HEK293 (cell line): ENCODE results near the gene ATP10A.

ENCODE experiments used
- CTCF ChIA-PET: fragments of 350-600 bp; formaldehyde crosslinking; extraction: SDS; loops from one replicate; lab custom pipeline; 2021; ENCODE audit warnings: antibody characterized with exemption; lab: Yijun Ruan, JAX
- POLR2A ChIA-PET: fragments of 300-600 bp; formaldehyde crosslinking; extraction: SDS; loops from one replicate; lab custom pipeline; 2020; ENCODE audit warnings: antibody characterized with exemption, inconsistent platforms; lab: Yijun Ruan, JAX
- H3K27ac ChIP-seq: fragments of 200-500 bp; sonication (Bioruptor generic); 2 replicates; pipeline ENCODE4 v1.5.1; 2014; ENCODE audit warnings: low read depth, low read length, control low read depth, inconsistent platforms; ENCODE audit errors: extremely low read depth
- H3K36me3 ChIP-seq, 2 experiments: fragments of 200-500 bp in 1 of 2; sonication (Bioruptor generic) in 1 of 2; 1 replicate in 1 of 2; 2 replicates in 1 of 2; pipeline ENCODE4 v1.5.1; 2014 to 2017; ENCODE audit warnings: inconsistent platforms in 2 of 2, low read length in 2 of 2; ENCODE audit not compliant: control insufficient read depth in 2 of 2, insufficient read depth in 1 of 2
- H3K4me1 ChIP-seq: fragments of 200-500 bp; sonication (Bioruptor generic); 2 replicates; pipeline ENCODE4 v1.5.1; 2014; ENCODE audit warnings: mild to moderate bottlenecking, low read length, inconsistent platforms; ENCODE audit not compliant: control insufficient read depth, insufficient read depth
- H3K4me3 ChIP-seq: 2 replicates; pipeline ENCODE4 v1.5.1; 2011; ENCODE audit warnings: low read depth, mild to moderate bottlenecking, control low read depth, low read length, moderate library complexity
- H3K9me3 ChIP-seq: fragments of 200-500 bp; sonication (Bioruptor generic); 2 replicates; pipeline ENCODE4 v1.5.1; 2014; ENCODE audit warnings: low read depth, low read length, inconsistent platforms; ENCODE audit not compliant: control insufficient read depth, insufficient read depth
- GLI2 ChIP-seq: fragments of 450-650 bp; formaldehyde crosslinking; IDR thresholded peaks from 2 replicates; pipeline ENCODE4; 2017; ENCODE audit warnings: missing biosample characterization, missing genetic modification characterization, low read depth, borderline replicate concordance
- KLF10 ChIP-seq: fragments of 450-650 bp; IDR thresholded peaks from 2 replicates; pipeline ENCODE4 v1.5.1; 2018; ENCODE audit warnings: missing biosample characterization, mild to moderate bottlenecking, missing genetic modification characterization
- KLF16 ChIP-seq: fragments of 450-650 bp; formaldehyde crosslinking; IDR thresholded peaks from 2 replicates; pipeline ENCODE4 v1.5.1; 2017; ENCODE audit warnings: missing biosample characterization, missing genetic modification characterization
- SCRT2 ChIP-seq: fragments of 450-650 bp; formaldehyde crosslinking; IDR thresholded peaks from 2 replicates; pipeline ENCODE4 v1.5.1; 2016; ENCODE audit warnings: missing biosample characterization, missing genetic modification characterization
- SP7 ChIP-seq: fragments of 450-650 bp; formaldehyde crosslinking; IDR thresholded peaks from 2 replicates; pipeline ENCODE4 v1.5.1; 2016; ENCODE audit warnings: missing biosample characterization, missing genetic modification characterization
- ZBTB48 ChIP-seq: fragments of 450-650 bp; formaldehyde crosslinking; IDR thresholded peaks from 2 replicates; pipeline ENCODE4 v1.5.1; 2016; ENCODE audit warnings: missing biosample characterization, missing genetic modification characterization
- ZNF140 ChIP-seq: fragments of 450-650 bp; formaldehyde crosslinking; IDR thresholded peaks from 2 replicates; pipeline ENCODE4 v1.5.1; 2016; ENCODE audit warnings: missing biosample characterization, missing genetic modification characterization
- ZNF202 ChIP-seq: fragments of 450-650 bp; formaldehyde crosslinking; IDR thresholded peaks from 2 replicates; pipeline ENCODE4 v1.5.1; 2016; ENCODE audit warnings: missing biosample characterization, missing genetic modification characterization, borderline replicate concordance
- ZNF221 ChIP-seq: fragments of 450-650 bp; formaldehyde crosslinking; IDR thresholded peaks from 2 replicates; pipeline ENCODE4 v1.5.1; 2017; ENCODE audit warnings: missing biosample characterization, missing genetic modification characterization, borderline replicate concordance
- ZNF391 ChIP-seq: fragments of 450-650 bp; formaldehyde crosslinking; IDR thresholded peaks from 2 replicates; pipeline ENCODE4 v1.5.1; 2016; ENCODE audit warnings: low read depth, missing biosample characterization, missing genetic modification characterization, borderline replicate concordance
- ZNF48 ChIP-seq: fragments of 450-650 bp; formaldehyde crosslinking; IDR thresholded peaks from 2 replicates; pipeline ENCODE4 v1.5.1; 2016; ENCODE audit warnings: missing biosample characterization, missing genetic modification characterization
- ZNF514 ChIP-seq: fragments of 450-650 bp; formaldehyde crosslinking; IDR thresholded peaks from 2 replicates; pipeline ENCODE4 v1.5.1; 2016; ENCODE audit warnings: missing biosample characterization, missing genetic modification characterization
- ZNF626 ChIP-seq: fragments of 450-650 bp; sonication (Bioruptor Pico); formaldehyde crosslinking; IDR thresholded peaks from 2 replicates; pipeline ENCODE4 v1.5.1; 2018; ENCODE audit warnings: missing biosample characterization, missing genetic modification characterization, inconsistent platforms
- ZNF670 ChIP-seq: fragments of 450-650 bp; formaldehyde crosslinking; IDR thresholded peaks from 2 replicates; pipeline ENCODE4 v1.5.1; 2016; ENCODE audit warnings: missing biosample characterization, missing genetic modification characterization, low read depth
- ZNF707 ChIP-seq: fragments of 450-650 bp; formaldehyde crosslinking; IDR thresholded peaks from 2 replicates; pipeline ENCODE4 v1.5.1; 2016; ENCODE audit warnings: missing biosample characterization, missing genetic modification characterization
- ZXDB ChIP-seq: fragments of 450-650 bp; formaldehyde crosslinking; IDR thresholded peaks from 2 replicates; pipeline ENCODE4 v1.5.1; 2016; ENCODE audit warnings: missing biosample characterization, missing genetic modification characterization
- TF ChIP-seq, protein P1 (sequence below): fragments of 450-650 bp; formaldehyde crosslinking; IDR thresholded peaks from 2 replicates; pipeline ENCODE4 v1.5.1; 2016; ENCODE audit warnings: missing biosample characterization, missing genetic modification characterization
- TF ChIP-seq, protein P2 (sequence below): fragments of 450-650 bp; formaldehyde crosslinking; IDR thresholded peaks from 2 replicates; pipeline ENCODE4 v1.5.1; 2017; ENCODE audit warnings: missing biosample characterization, missing genetic modification characterization
- TF ChIP-seq, protein P3 (sequence below): fragments of 450-650 bp; formaldehyde crosslinking; IDR thresholded peaks from 2 replicates; pipeline ENCODE4 v1.5.0; 2017; ENCODE audit warnings: missing biosample characterization, missing genetic modification characterization, borderline replicate concordance
- TF ChIP-seq, protein P4 (sequence below): fragments of 450-650 bp; formaldehyde crosslinking; IDR thresholded peaks from 2 replicates; pipeline ENCODE4 v1.5.1; 2016; ENCODE audit warnings: missing biosample characterization, missing genetic modification characterization, low read depth
- TF ChIP-seq, protein P5 (sequence below): fragments of 450-650 bp; formaldehyde crosslinking; IDR thresholded peaks from 2 replicates; pipeline ENCODE4 v1.5.1; 2017; ENCODE audit warnings: missing biosample characterization, missing genetic modification characterization
- TF ChIP-seq, protein P6 (sequence below): fragments of 450-650 bp; formaldehyde crosslinking; IDR thresholded peaks from 2 replicates; pipeline ENCODE4 v1.5.1; 2016; ENCODE audit warnings: missing biosample characterization, missing genetic modification characterization, low read depth
- TF ChIP-seq, protein P7 (sequence below): fragments of 450-650 bp; formaldehyde crosslinking; IDR thresholded peaks from 2 replicates; pipeline ENCODE4 v1.5.1; 2016; ENCODE audit warnings: missing biosample characterization, missing genetic modification characterization

ATP10A gene

DNA sequence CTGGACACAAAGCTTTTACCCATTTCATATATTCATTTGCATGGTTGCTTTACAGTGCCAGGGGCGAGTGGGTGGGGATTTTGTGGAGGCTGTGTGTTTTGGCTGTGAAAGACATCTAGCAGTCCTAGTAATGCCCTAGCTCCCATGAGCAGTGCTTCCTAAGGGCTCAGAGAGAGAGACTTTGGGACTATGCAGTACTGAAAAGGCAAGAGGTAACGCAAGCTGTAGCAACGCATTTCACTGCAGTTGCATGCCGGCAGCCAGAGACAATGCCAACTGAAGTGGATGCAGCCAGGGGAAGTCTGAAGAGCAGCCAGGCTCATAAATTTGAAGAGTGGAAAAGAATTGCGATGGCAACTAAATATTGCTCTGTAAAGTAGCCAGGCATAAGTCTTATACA is 27.4 kb upstream of the ATP10A start:
- POLR2A ChIA-PET: no interaction called here
- no peak overlapping the region for H3K4me3 ChIP-seq
- TF ChIP-seq ZXDB (tag by site-specific recombination): no peak
- no peak for TF ChIP-seq ZNF391 (tag by site-specific recombination)
- TF ChIP-seq, protein P1, sequence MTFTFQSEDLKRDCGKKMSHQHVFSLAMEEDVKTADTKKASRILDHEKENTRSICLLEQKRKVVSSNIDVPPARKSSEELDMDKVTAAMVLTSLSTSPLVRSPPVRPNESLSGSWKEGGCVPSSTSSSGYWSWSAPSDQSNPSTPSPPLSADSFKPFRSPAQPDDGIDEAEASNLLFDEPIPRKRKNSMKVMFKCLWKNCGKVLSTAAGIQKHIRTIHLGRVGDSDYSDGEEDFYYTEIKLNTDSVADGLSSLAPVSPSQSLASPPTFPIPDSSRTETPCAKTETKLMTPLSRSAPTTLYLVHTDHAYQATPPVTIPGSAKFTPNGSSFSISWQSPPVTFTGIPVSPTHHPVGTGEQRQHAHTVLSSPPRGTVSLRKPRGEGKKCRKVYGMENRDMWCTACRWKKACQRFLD (tag by site-specific recombination): no peak
- TF ChIP-seq SP7: no peak
- no peak for TF ChIP-seq ZNF707 (tag by site-specific recombination)
- TF ChIP-seq ZNF140 (tag by site-specific recombination): no peak
- no peak for TF ChIP-seq KLF16 (tag by site-specific recombination)
- TF ChIP-seq, protein P2, sequence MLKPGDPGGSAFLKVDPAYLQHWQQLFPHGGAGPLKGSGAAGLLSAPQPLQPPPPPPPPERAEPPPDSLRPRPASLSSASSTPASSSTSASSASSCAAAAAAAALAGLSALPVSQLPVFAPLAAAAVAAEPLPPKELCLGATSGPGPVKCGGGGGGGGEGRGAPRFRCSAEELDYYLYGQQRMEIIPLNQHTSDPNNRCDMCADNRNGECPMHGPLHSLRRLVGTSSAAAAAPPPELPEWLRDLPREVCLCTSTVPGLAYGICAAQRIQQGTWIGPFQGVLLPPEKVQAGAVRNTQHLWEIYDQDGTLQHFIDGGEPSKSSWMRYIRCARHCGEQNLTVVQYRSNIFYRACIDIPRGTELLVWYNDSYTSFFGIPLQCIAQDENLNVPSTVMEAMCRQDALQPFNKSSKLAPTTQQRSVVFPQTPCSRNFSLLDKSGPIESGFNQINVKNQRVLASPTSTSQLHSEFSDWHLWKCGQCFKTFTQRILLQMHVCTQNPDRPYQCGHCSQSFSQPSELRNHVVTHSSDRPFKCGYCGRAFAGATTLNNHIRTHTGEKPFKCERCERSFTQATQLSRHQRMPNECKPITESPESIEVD (tag by site-specific recombination): no peak
- TF ChIP-seq, protein P3, sequence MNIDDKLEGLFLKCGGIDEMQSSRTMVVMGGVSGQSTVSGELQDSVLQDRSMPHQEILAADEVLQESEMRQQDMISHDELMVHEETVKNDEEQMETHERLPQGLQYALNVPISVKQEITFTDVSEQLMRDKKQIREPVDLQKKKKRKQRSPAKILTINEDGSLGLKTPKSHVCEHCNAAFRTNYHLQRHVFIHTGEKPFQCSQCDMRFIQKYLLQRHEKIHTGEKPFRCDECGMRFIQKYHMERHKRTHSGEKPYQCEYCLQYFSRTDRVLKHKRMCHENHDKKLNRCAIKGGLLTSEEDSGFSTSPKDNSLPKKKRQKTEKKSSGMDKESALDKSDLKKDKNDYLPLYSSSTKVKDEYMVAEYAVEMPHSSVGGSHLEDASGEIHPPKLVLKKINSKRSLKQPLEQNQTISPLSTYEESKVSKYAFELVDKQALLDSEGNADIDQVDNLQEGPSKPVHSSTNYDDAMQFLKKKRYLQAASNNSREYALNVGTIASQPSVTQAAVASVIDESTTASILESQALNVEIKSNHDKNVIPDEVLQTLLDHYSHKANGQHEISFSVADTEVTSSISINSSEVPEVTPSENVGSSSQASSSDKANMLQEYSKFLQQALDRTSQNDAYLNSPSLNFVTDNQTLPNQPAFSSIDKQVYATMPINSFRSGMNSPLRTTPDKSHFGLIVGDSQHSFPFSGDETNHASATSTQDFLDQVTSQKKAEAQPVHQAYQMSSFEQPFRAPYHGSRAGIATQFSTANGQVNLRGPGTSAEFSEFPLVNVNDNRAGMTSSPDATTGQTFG (tag by site-specific recombination): no peak
- no peak for TF ChIP-seq KLF10
- H3K9me3 ChIP-seq: no peaks in the 10 kb centered on the region
- CTCF ChIA-PET: no interaction called here
- H3K36me3 ChIP-seq: no peaks in the 10 kb centered on the region
- H3K27ac ChIP-seq: no peak overlapping the region
- H3K4me1 ChIP-seq: no peaks in the 10 kb centered on the region

DNA sequence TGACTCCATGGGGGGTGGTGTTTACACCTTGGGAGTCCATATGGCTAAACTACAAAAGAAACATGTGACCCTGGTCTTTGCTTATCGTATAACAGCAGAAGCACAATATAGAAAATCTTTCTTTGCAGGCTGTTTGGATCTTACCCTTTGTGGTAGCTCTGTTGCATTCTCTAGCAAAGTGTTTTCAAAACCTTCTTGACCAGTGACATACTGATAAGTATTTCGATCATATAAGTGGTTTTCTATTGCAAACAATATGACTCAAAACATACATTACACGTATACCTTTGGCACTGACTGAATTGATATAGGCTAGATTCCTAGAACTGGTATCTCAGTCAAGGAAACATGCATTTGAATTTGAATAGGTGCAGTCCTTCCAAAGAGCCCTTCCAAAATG is 24.7 kb upstream of the ATP10A start:
- ChIA-PET CTCF (no interaction called here), POLR2A (no interaction called here)
- no peaks in the 10 kb centered on the region for H3K9me3 ChIP-seq
- H3K4me3 ChIP-seq: no peak overlapping the region
- H3K27ac ChIP-seq: no peak overlapping the region
- no peaks in the 10 kb centered on the region for H3K4me1 ChIP-seq
- H3K36me3 ChIP-seq: no peaks in the 10 kb centered on the region
- no peak for TF ChIP-seq GLI2
- no peak for TF ChIP-seq ZNF626 (tag by site-specific recombination)
- no peak for TF ChIP-seq ZNF202
- TF ChIP-seq ZNF48: no peak
- no peak for TF ChIP-seq ZNF514 (tag by site-specific recombination)
- TF ChIP-seq ZNF670 (tag by site-specific recombination): no peak
- TF ChIP-seq, protein P4, sequence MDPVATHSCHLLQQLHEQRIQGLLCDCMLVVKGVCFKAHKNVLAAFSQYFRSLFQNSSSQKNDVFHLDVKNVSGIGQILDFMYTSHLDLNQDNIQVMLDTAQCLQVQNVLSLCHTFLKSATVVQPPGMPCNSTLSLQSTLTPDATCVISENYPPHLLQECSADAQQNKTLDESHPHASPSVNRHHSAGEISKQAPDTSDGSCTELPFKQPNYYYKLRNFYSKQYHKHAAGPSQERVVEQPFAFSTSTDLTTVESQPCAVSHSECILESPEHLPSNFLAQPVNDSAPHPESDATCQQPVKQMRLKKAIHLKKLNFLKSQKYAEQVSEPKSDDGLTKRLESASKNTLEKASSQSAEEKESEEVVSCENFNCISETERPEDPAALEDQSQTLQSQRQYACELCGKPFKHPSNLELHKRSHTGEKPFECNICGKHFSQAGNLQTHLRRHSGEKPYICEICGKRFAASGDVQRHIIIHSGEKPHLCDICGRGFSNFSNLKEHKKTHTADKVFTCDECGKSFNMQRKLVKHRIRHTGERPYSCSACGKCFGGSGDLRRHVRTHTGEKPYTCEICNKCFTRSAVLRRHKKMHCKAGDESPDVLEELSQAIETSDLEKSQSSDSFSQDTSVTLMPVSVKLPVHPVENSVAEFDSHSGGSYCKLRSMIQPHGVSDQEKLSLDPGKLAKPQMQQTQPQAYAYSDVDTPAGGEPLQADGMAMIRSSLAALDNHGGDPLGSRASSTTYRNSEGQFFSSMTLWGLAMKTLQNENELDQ: no peak
- TF ChIP-seq, protein P5, sequence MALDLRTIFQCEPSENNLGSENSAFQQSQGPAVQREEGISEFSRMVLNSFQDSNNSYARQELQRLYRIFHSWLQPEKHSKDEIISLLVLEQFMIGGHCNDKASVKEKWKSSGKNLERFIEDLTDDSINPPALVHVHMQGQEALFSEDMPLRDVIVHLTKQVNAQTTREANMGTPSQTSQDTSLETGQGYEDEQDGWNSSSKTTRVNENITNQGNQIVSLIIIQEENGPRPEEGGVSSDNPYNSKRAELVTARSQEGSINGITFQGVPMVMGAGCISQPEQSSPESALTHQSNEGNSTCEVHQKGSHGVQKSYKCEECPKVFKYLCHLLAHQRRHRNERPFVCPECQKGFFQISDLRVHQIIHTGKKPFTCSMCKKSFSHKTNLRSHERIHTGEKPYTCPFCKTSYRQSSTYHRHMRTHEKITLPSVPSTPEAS (tag by site-specific recombination): no peak
- TF ChIP-seq SCRT2 (tag by site-specific recombination): no peak
- TF ChIP-seq, protein P6, sequence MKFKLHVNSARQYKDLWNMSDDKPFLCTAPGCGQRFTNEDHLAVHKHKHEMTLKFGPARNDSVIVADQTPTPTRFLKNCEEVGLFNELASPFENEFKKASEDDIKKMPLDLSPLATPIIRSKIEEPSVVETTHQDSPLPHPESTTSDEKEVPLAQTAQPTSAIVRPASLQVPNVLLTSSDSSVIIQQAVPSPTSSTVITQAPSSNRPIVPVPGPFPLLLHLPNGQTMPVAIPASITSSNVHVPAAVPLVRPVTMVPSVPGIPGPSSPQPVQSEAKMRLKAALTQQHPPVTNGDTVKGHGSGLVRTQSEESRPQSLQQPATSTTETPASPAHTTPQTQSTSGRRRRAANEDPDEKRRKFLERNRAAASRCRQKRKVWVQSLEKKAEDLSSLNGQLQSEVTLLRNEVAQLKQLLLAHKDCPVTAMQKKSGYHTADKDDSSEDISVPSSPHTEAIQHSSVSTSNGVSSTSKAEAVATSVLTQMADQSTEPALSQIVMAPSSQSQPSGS (tag by site-specific recombination): no peak
- no peak for TF ChIP-seq ZNF391 (tag by site-specific recombination)
- TF ChIP-seq ZBTB48: no peak
- TF ChIP-seq, protein P7, sequence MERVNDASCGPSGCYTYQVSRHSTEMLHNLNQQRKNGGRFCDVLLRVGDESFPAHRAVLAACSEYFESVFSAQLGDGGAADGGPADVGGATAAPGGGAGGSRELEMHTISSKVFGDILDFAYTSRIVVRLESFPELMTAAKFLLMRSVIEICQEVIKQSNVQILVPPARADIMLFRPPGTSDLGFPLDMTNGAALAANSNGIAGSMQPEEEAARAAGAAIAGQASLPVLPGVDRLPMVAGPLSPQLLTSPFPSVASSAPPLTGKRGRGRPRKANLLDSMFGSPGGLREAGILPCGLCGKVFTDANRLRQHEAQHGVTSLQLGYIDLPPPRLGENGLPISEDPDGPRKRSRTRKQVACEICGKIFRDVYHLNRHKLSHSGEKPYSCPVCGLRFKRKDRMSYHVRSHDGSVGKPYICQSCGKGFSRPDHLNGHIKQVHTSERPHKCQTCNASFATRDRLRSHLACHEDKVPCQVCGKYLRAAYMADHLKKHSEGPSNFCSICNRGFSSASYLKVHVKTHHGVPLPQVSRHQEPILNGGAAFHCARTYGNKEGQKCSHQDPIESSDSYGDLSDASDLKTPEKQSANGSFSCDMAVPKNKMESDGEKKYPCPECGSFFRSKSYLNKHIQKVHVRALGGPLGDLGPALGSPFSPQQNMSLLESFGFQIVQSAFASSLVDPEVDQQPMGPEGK (tag by site-specific recombination): no peak
- no peak for TF ChIP-seq ZNF221 (tag by site-specific recombination)
